Measurements from ENCODE around the gene OR8A1.
"Not testable (repeated sequence)": the region's sequence is repeated elsewhere in the genome, so short reads cannot be mapped to it uniquely, and the experiment has no call there.

The OR8A1 gene

DNA sequence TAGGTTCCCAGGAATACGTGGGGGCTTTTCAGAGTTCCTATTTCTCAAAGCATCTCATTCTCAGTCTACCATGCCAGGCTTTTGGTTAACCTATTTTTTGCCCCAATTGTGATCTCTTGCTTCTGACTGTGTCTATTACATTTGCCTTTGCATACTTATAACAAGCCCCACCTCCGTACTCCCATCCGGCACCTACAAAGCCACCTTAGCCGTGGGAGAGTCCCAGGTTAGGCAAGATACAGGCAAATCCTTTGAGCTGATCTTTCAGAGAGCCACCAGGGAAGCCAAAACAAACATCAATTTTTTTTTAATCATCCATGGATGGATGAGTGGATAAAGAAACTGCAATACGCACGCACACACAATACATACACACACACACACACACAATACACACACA is 22.8 kb downstream of the OR8A1 start:
- no peak for DNase-seq (ENCODE audit: low read depth in 2 of 2, low spot score in 1 of 2)

DNA sequence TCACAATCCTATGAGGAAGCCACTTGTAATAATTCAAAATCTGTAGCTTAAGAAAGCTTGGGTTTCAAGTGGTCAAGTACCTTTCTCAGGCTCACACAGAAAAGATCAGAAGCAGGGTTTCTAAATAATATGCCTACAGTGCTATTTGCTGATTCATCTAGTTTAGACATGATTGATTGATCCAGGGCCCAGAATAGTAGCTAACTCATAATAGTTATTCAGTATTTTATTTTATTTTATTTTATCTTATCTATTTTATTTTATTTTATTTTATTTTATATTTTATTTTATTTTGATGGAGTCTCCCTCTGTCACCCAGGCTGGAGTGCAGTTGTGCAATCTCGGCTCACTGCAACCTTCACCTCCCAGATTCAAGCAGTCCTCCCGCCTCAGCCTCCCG is 25.5 kb downstream of the OR8A1 start:
- DNase-seq (ENCODE audit: low read depth in 2 of 2, low spot score in 1 of 2): no peak

DNA sequence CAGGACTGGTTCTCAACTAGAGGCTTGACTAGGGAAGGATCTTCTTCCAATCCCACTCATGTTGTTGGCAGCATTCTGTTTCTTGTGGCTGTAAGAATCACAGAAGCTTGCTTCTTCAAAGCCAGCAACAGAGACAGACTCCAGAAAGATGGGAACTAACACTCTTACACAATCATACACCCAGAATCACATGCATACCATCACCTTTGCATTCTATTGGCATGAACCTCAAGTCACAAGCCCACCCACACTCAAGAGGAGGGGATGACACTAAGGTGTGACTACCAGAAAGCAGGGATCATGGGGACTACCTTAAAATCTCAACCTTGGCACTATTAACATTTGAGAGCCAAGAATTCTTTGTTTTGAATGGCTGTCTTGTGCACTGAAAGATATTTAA is 27.8 kb downstream of the OR8A1 start:
- DNase-seq (ENCODE audit: low read depth in 2 of 2, low spot score in 1 of 2): no peak

DNA sequence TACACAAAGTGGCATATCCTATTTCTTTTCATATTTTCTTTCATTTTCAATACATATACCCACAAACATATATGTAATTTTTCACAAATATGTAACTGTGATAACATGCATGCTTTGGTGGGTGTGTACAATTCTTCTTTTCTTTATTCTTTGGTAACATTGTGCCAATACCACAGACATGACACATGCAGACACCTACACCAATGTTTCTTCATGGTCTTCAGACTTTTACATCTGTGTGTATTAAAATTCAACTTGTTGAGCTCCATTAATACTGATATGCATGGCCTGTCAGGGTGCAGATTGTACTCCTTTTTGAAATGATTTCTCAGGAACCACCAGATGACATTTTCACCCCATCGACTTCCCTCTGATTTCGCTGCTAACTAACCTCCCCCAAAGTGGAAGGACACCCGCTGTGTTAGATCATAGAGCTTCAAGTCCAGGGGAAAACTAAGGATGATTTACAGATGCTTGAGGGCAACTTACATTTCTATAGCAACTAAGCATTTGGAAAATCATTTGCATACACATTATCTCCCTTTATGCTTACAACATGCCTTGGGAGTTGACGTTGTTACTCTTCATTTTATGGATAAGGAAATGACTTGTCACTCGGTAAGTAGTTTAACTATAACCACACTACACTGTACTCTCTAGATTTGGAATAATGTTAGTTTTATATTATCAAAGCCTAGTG is 31.0 kb downstream of the OR8A1 start:
- DNase-seq (ENCODE audit: low read depth in 2 of 2, low spot score in 1 of 2): no peak

DNA sequence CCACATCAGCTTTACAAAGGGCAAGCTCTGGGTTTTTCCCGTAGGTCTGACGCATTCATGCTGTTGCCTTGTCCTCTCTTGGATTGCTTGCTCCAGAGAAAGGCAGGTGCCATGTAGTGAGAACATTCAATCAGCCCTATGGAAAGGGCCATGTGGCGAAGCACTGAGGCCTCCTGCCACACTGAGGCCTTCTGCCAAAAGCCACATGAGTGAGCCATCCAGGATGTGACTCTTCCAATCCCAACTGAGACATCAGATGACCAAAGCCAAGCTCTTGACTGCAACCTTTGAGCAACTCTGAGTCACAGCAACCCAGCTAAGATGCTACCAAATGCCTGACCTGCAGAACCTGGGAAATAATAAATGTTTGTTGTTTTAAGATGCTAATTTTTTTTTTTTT is 32.4 kb downstream of the OR8A1 start:
- DNase-seq (ENCODE audit: low read depth in 2 of 2, low spot score in 1 of 2): no peak

DNA sequence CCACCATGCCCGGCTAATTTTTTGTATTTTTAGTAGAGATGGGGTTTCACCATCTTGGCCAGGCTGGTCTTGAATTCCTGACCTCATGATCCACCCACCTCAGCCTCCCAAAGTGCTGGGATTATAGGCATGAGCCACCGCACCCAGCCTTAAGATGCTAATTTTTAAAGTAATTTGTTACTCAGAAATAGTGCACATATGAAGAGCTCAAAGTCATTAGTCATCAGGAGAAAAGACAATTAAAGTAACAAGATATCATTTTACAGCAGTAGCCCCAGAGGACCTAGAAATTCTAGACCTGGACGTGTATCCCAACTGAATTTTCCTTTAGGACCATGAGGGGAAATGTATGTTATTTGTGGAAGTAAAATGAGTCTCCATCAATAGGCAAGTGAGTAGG is 32.9 kb downstream of the OR8A1 start:
- not testable (repeated sequence) for DNase-seq (ENCODE audit: low read depth in 2 of 2, low spot score in 1 of 2)

DNA sequence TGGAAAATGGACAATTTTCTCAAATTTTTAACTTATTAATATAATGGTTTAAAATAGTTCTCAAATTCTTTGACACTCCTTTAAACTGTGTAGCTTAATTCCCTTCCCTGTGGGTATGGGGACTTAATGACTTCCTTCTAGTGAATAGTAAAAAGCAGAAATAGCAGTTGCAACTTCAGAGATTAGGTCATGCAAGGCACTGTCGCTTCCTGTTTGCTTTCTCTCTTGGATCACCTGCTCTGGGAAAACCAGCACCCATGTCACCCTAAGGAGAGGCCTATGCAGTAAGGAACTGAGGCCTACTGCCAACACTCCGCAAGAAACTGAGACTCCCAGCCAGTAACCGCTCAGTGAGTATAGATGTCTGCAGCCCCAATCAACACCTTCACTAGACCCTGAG is 35.9 kb downstream of the OR8A1 start:
- no peak for DNase-seq (ENCODE audit: low read depth in 2 of 2, low spot score in 1 of 2)

DNA sequence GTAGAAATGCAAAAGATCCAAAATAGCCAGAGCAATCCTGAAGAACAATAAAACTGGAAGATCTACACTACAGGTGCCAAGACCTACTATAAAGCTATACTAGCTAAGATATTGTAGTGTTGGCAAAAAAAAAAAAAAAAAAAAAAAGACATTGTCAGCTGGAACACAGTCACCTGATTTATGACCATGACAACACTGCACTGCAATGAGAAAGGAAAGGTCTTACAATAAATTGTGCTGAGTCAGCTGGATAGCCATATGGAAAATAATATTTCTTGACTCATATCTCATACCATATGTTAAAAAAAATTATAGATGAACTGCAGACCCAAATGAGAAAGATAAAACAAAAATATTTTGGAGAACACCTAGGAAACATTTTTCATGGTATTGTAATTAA is 38.4 kb downstream of the OR8A1 start:
- DNase-seq (ENCODE audit: low read depth in 2 of 2, low spot score in 1 of 2): no peak

DNA sequence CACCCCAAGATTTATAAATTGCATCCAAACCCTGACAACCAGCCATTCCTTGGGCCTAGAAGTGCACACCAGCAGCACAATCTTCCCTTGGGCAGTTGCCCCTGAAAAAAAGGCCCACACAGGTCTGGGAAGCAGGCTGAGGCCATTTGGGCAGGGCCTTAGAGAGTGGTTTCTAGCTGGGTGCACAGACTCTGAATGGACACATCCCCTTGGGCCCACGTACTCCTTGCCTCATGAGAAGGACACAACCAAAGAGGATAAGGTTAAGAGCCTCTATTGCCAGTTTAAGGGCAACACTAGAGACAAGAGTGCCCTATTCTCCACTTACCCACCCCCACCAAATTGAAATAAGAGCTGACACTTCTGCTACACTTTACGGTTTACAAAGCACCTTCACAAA is 40.5 kb downstream of the OR8A1 start:
- DNase-seq (ENCODE audit: low read depth in 2 of 2, low spot score in 1 of 2): no peak

DNA sequence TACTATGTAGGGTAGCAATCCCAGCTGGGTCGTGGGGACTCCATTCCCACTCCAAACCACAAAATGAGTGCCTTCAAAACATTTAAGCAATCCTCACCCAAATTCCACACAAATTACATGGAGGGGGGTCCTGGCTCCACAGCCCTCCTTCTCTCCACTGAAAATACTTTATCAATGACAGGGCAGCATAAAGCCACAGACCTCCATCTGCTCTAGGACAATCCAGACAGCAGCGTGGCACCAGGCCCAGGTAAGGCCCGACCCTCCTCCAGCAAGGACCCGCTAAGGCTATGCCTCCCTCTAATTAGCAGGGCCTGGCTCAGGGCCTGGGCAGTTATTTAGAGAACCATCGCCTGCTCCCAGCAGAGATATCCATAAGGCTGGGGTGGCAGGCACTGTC is 41.3 kb downstream of the OR8A1 start, which contains the start of gene PANX3:
Gene PANX3 (plus strand): TSS at position 365 of the 400 bp plus-strand sequence. CDS start 129 bp downstream, outside the sequence.
- no peak for DNase-seq (ENCODE audit: low read depth in 2 of 2, low spot score in 1 of 2)

DNA sequence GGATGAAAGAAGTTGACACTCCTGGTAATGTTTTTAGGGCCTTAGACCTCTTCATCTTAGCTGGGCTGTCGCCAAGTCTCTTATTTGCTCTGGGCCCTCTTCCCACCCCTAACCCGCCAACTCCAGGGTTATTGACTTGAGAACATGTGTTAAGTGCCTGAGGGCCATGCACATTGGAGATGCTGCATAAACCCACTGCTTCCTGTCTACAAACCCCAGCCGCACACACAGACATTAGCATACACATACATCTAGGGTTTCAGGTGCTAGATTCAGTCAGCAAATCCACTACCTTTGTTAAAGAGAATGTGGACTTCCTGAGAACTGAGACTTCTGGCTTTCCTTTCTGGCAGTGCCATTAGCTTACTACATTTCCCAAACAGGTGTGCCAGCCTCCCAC is 42.2 kb downstream of the OR8A1 start:
- DNase-seq (ENCODE audit: low read depth in 2 of 2, low spot score in 1 of 2): no peak

DNA sequence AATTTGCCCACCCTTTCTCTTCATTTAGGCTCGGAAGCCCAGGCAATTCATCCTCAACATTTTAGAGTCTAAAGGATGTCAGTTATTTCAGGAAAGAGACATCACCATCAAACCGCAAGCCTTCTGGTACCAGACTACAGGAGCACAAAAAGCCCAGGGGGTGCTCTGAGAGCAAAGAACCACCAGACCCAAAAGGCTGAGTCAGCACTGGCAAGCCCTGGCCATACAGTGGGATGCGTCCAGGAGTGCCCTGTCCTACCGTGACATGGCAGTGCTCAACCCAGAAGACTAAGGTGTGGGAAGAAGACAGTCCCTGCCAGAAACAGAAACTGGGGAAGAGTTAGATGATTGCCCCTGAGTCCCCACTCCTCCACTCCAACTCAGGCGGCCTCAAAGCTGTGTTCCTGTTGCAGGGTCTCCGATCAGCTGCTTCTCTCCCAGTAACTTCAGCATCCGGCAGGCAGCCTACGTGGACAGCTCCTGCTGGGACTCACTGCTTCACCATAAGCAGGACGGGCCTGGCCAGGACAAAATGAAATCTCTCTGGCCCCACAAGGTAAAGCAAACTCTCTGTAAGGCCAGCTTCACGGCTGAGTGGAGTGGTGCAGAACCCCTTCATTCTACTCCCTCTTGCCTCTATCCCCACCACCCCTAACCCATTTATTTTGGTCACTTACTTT is 42.9 kb downstream of the OR8A1 start:
- DNase-seq (ENCODE audit: low read depth in 2 of 2, low spot score in 1 of 2): no peak

DNA sequence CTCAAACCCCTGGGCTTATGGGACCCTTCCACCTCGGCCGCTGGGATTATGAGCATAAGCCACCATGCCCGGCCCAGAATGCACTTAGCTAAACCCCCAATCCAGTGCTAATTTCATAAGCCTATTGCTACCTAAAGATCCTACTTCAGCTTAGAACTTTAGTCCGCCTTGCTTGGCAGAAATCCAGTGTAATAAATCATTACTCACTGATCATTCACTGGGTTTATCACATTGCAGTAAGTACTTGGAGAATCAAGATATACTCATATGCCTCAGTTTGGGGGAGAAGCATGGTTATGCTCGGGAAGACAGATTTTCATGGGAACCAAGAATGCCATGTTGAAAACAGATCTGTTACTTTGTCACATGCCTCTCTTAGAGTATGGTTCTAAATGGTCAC is 49.1 kb downstream of the OR8A1 start:
- no peak for DNase-seq (ENCODE audit: low read depth in 2 of 2, low spot score in 1 of 2)
